Esophagus squamous epithelium (tissue), 5 donors: Measurements from ENCODE around the gene CRB3. TPM values are rescaled to one million over a fixed set of nuclear protein-coding genes. Genes with fewer than 3 reads are reported as not detected.
"Not testable (repeated sequence)": the region's sequence is repeated elsewhere in the genome, so short reads cannot be mapped to it uniquely, and the experiment has no call there.

Experiments used
- DNase-seq: peaks from one replicate; lab custom pipeline; 2025; lab: John Stamatoyannopoulos, UW
- H3K27ac ChIP-seq, 4 donors: fragments of 200-600 bp; sonication (generic); one replicate each; pipeline ENCODE4 v1.5.1; 2016 to 2019; ENCODE audit warnings: mild to moderate bottlenecking in 1 of 4
- H3K27me3 ChIP-seq, 4 donors: fragments of 200-600 bp; sonication (generic); 1 replicate in 3 of 4; 2 replicates in 1 of 4; pipeline versions ENCODE4 v1.5.1 to v1.6.0; 2017 to 2021; ENCODE audit warnings: antibody characterized with exemption in 1 of 4
- H3K36me3 ChIP-seq, 3 donors: fragments of 200-600 bp; sonication (generic); one replicate each; pipeline ENCODE4 v1.5.1; 2016 to 2019
- H3K4me1 ChIP-seq, 3 donors: fragments of 200-600 bp; sonication (generic); one replicate each; pipeline ENCODE4 v1.5.1; 2017 to 2019
- H3K4me3 ChIP-seq, 4 donors: fragments of 200-600 bp; sonication (generic); 1 replicate in 3 of 4; 2 replicates in 1 of 4; pipeline ENCODE4 v1.5.1; 2016 to 2019; ENCODE audit warnings: mild to moderate bottlenecking in 2 of 4, moderate library complexity in 1 of 4
- H3K9me3 ChIP-seq, 3 donors: fragments of 200-600 bp; sonication (generic); one replicate each; pipeline ENCODE4 v1.5.1; 2016 to 2019
- CTCF ChIP-seq, 6 experiments: fragments of 450-650 bp in 4 of 6; fragments of 200-600 bp in 2 of 6; sonication (generic) in 2 of 6; IDR thresholded peaks; one replicate each; pipeline ENCODE4 v1.5.1; 2016 to 2019; ENCODE audit warnings: antibody characterized with exemption in 6 of 6, mild to moderate bottlenecking in 4 of 6, moderate library complexity in 4 of 6
- POLR2A ChIP-seq, 4 donors: fragments of 450-650 bp; IDR thresholded peaks; one replicate each; pipeline ENCODE4 v1.6.1; 2017; ENCODE audit warnings: antibody characterized with exemption in 4 of 4, mild to moderate bottlenecking in 4 of 4, moderate library complexity in 3 of 4
- WGBS, 2 donors: methylation state at CpG; one replicate each; pipeline ENCODE4 v1.1.5; 2018; 5-methylcytosine and 5-hydroxymethylcytosine counted together
- intact Hi-C: fragments of 100-400 bp; cut with DNase I; formaldehyde crosslinking; loops from one replicate; pipeline ENCODE4 v1.15.0; 2022
- total RNA-seq, 4 donors: library from RNA; depleted of rRNA; stranded (reverse); fragments of >200 nt; gene quantifications; one replicate each; pipeline ENCODE4 v1.1.0, GENCODE V29; 2016
- donor health status: DM: yes; HTN: yes; CAD: no.

The CRB3 gene
- total RNA-seq, 4 donors from 2014 or later: 42.9 to 61.9 (median 56.2) TPM

GRCh38 chr19:6424195-6424938, 39.7 kb upstream of the CRB3 start, which contains the start of gene KHSRP:
TSS of gene KHSRP (minus strand) at chr19:6424811. CDS start at chr19:6424701, 110 bp downstream.
- H3K27me3 ChIP-seq: no peaks in the 10 kb centered on the region
- H3K36me3 ChIP-seq: peaks cover 12 to 31% (median 20%) of the 10 kb centered on the region in 3 donors
- intact Hi-C loops: no loop called here
- TF ChIP-seq CTCF (IDR thresholded peaks at IDR 0.05) (peak in 1 of 6 experiments; percentile 8), POLR2A (IDR thresholded peaks at IDR 0.05) (peak in 3 of 4 donors; percentile 66 to 91 (median 80))
- peak within 1 kb of the TSS; percentile 85 to 88 (median 88) for H3K27ac ChIP-seq
- DNase-seq: no peak
- WGBS, 2 donors: 0% methylated on average over 7 of the region's 114 CpGs; no CpG with 5 or more reads in 1 of the 2 donors
- H3K9me3 ChIP-seq: no peaks in the 10 kb centered on the region
- H3K4me1 ChIP-seq: peaks cover 12 to 48% (median 19%) of the 10 kb centered on the region in 3 donors
- H3K4me3 ChIP-seq: peak within 1 kb of the TSS; percentile 60 to 88 (median 86)

GRCh38 chr19:6424939-6425731, 38.9 kb upstream of the CRB3 start:
- TF ChIP-seq POLR2A (IDR thresholded peaks at IDR 0.05): no peak
- no peak for TF ChIP-seq CTCF (IDR thresholded peaks at IDR 0.05)
- Histone ChIP-seq H3K4me3 (peak overlapping the region in 3 of 4 donors; percentile 85 to 88 (median 87)), H3K36me3 (peaks cover 4 to 23% (median 12%) of the 10 kb centered on the region in 3 donors), H3K27ac (peak overlapping the region; percentile 80 to 88 (median 86)), H3K4me1 (peaks cover 12 to 46% (median 19%) of the 10 kb centered on the region in 3 donors), H3K9me3 (no peaks in the 10 kb centered on the region), H3K27me3 (no peaks in the 10 kb centered on the region)
- intact Hi-C loops: no loop called here
- 9 to 10% methylated on average over 25 to 37 of the region's 43 CpGs for WGBS, 2 donors
- peak; percentile 99 for DNase-seq

- peak overlapping the region; percentile 79 to 88 (median 84) for H3K27ac ChIP-seq
- peak overlapping the region in 3 of 4 donors; percentile 21 to 51 (median 24) for H3K4me3 ChIP-seq
- peaks cover 12 to 38% (median 19%) of the 10 kb centered on the region in 3 donors for H3K4me1 ChIP-seq
- 94 to 95% methylated on average over 13 to 19 of the region's 21 CpGs for WGBS, 2 donors
- intact Hi-C loops: no loop called here
- TF ChIP-seq CTCF (IDR thresholded peaks at IDR 0.05): peak in 1 of 6 experiments; percentile 17
- TF ChIP-seq POLR2A (IDR thresholded peaks at IDR 0.05): no peak
- peaks cover 0 to 15% (median 7%) of the 10 kb centered on the region in 3 donors for H3K36me3 ChIP-seq
- DNase-seq: no peak
- H3K27me3 ChIP-seq: no peaks in the 10 kb centered on the region
- no peaks in the 10 kb centered on the region for H3K9me3 ChIP-seq
Observed at GRCh38 chr19:6425732-6426620, 38.1 kb upstream of the CRB3 start.

- Histone ChIP-seq H3K27ac (no peak overlapping the region), H3K27me3 (no peaks in the 10 kb centered on the region), H3K9me3 (no peaks in the 10 kb centered on the region), H3K36me3 (peaks cover 0 to 3% (median 0%) of the 10 kb centered on the region in 3 donors), H3K4me3 (no peak overlapping the region), H3K4me1 (peaks cover 12 to 26% (median 15%) of the 10 kb centered on the region in 3 donors)
- TF ChIP-seq POLR2A (IDR thresholded peaks at IDR 0.05) (no peak), CTCF (IDR thresholded peaks at IDR 0.05) (no peak)
- intact Hi-C loops: no loop called here
- no peak for DNase-seq
- WGBS, 2 donors: 92% methylated on average over 11 to 15 of the region's 18 CpGs
Observed at GRCh38 chr19:6427131-6427530, 36.9 kb upstream of the CRB3 start.

GRCh38 chr19:6428692-6429418, 35.2 kb upstream of the CRB3 start:
- H3K9me3 ChIP-seq, H3K4me3 ChIP-seq, H3K4me1 ChIP-seq, H3K27ac ChIP-seq, intact Hi-C loops, H3K27me3 ChIP-seq, DNase-seq, H3K36me3 ChIP-seq: not testable (repeated sequence)
- 77 to 79% methylated on average over 2 of the region's 2 CpGs for WGBS, 2 donors
